IPS-NIHi7 (cell line): ENCODE results near the gene PPFIA1.

ENCODE experiments used
- DNase-seq: peaks from one replicate; pipeline ENCODE4 v3.0.0; 2012; ENCODE audit warnings: mixed read lengths; ENCODE audit errors: extremely low spot score

Gene PPFIA1

GRCh38 chr11:70432065-70432464, 161.6 kb downstream of the PPFIA1 start:
- no peak for DNase-seq

- peak; percentile 37 for DNase-seq
These were observed 162.1 kb downstream of the PPFIA1 start for GRCh38 chr11:70432580-70432979.

- no peak for DNase-seq
These were observed 162.5 kb downstream of the PPFIA1 start for GRCh38 chr11:70433038-70433437.

- DNase-seq = no peak
These were observed 163.0 kb downstream of the PPFIA1 start for GRCh38 chr11:70433526-70433925.
